ENCODE results near the gene DMBX1. TPM values are rescaled to one million over a fixed set of nuclear protein-coding genes. Genes with fewer than 3 reads are reported as not detected.

DMBX1 gene
- total and polyA plus RNA-seq, 2 of the 13 experiments (the other 11 are each of a cell fraction or from before 2014, with no cell fraction given): not detected

DNA sequence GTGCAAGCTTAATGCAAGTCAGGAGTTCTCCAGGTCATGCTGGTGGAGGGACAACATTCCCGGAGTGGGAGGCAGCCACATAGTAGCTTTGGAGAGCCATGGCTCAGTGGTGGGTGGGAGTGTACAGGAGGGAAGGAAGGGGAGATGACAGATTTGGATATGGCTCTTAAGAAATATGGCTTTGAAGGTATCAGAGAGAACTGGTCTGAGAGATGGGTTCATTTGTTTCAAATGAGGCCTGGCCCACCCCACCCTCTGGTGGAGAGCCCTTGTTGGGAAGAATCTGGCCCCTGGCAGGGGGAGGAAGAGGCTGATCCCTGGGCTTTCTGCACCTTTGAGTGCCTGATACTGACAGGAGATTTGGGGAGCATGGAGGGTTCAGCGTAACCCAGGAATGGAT lies 6.1 kb downstream of the DMBX1 start:
- no peak for FAIRE-seq
- no TSS peak for BruUV-seq (replicated peaks)
- no peak for DNase-seq (ENCODE audit: low spot score)
- in situ Hi-C loops (cut with HindIII; ENCODE audit: extremely low pct_ligation_motif_present, low pct_unique_long_range_greater_than_20kb): no loop called here
- Histone ChIP-seq H3K4me1 (ENCODE audit: insufficient read depth, low read length) (no peaks in the 10 kb centered on the region), H3K9me3 (ENCODE audit: low read length) (no peaks in the 10 kb centered on the region), H3K4me2 (ENCODE audit: low read depth, low read length) (no peak overlapping the region), H3K27me3 (ENCODE audit: control insufficient read depth in 1 of 2, insufficient read depth in 2 of 2, low read length in 2 of 2) (peaks cover 10 to 64% of the 10 kb centered on the region in 2 experiments), H3K79me2 (ENCODE audit: insufficient read depth, low read length) (no peaks in the 10 kb centered on the region), H2AFZ (ENCODE audit: low read length) (no peak overlapping the region), H4K20me1 (ENCODE audit: insufficient read depth, low read length) (no peaks in the 10 kb centered on the region; the same call in 1 of the 2 replicates), H3K27ac (ENCODE audit: extremely low read length, insufficient read depth, low read length) (no peak overlapping the region), H3K9ac (ENCODE audit: insufficient read depth, low read depth, low read length) (no peak overlapping the region), H3K4me3 (replicated peaks in 1 of 3; ENCODE audit: insufficient read depth in 1 of 3, low read depth in 2 of 3, low read length in 3 of 3) (no peak overlapping the region), H3K36me3 (replicated peaks in 1 of 2; ENCODE audit: control insufficient read depth in 1 of 2, insufficient read depth in 2 of 2, low read length in 2 of 2) (no peaks in the 10 kb centered on the region)
- no peak for TF ChIP-seq KDM5A (IDR thresholded peaks at IDR 0.05; ENCODE audit: borderline replicate concordance, low read length)
- no peak for TF ChIP-seq STAT5B (CRISPR knock-in tag; IDR thresholded peaks at IDR 0.05)
- TF ChIP-seq ZNF24 (IDR thresholded peaks at IDR 0.05): no peak
- TF ChIP-seq ZFP37 (CRISPR knock-in tag; IDR thresholded peaks at IDR 0.05; ENCODE audit: borderline replicate concordance): no peak
- TF ChIP-seq FOXC1 (CRISPR knock-in tag; IDR thresholded peaks at IDR 0.05; ENCODE audit: borderline replicate concordance): no peak
- no peak for TF ChIP-seq ZNF746 (CRISPR knock-in tag; IDR thresholded peaks at IDR 0.05)
- TF ChIP-seq FOSL1 (CRISPR knock-in tag; IDR thresholded peaks at IDR 0.05; ENCODE audit: borderline replicate concordance): no peak
- CTCF ChIA-PET (ENCODE audit: low intra/inter-chr PET ratio, low total read pairs): no interaction called here
- POLR2A ChIA-PET: no interaction called here
- no peak for ATAC-seq
- intact Hi-C loops (cut with micrococcal nuclease; ENCODE audit: unreplicated experiment): no loop called here
- WGBS (ENCODE audit: low lambda C conversion rate): 88% methylated on average over 1 of the region's 2 CpGs

DNA sequence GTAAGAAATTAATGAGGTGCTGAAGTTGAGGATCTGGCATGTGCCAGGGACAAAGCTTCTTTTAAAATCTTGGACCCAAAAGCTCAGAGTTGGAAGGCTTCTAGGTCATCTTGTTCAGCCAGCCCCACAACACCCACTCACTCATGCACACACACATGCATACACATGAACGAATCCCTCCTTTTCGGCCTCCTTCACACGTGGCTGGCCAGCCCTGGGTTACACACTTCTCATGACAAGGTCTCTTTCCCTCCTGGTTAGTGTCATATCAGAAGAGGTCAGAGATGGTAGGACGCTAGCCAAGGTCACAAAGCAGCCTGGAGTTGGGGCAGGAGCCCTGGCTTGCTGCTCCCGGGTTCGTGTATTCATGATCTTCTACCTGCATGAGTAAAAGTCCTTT lies 6.9 kb downstream of the DMBX1 start:
- CTCF ChIA-PET (ENCODE audit: low intra/inter-chr PET ratio, low total read pairs): no interaction called here
- intact Hi-C loops (cut with micrococcal nuclease; ENCODE audit: unreplicated experiment) (no loop called here), in situ Hi-C loops (cut with HindIII; ENCODE audit: extremely low pct_ligation_motif_present, low pct_unique_long_range_greater_than_20kb) (no loop called here)
- Histone ChIP-seq H4K20me1 (ENCODE audit: insufficient read depth, low read length) (no peaks in the 10 kb centered on the region; the same call in 1 of the 2 replicates), H3K27me3 (ENCODE audit: control insufficient read depth in 1 of 2, insufficient read depth in 2 of 2, low read length in 2 of 2) (peaks cover 9 to 57% of the 10 kb centered on the region in 2 experiments), H3K4me2 (ENCODE audit: low read depth, low read length) (no peak overlapping the region), H3K4me1 (ENCODE audit: insufficient read depth, low read length) (no peaks in the 10 kb centered on the region), H3K27ac (ENCODE audit: extremely low read length, insufficient read depth, low read length) (no peak overlapping the region), H3K9me3 (ENCODE audit: low read length) (no peaks in the 10 kb centered on the region), H2AFZ (ENCODE audit: low read length) (no peak overlapping the region), H3K9ac (ENCODE audit: insufficient read depth, low read depth, low read length) (no peak overlapping the region), H3K4me3 (replicated peaks in 1 of 3; ENCODE audit: insufficient read depth in 1 of 3, low read depth in 2 of 3, low read length in 3 of 3) (no peak overlapping the region), H3K79me2 (ENCODE audit: insufficient read depth, low read length) (no peaks in the 10 kb centered on the region), H3K36me3 (replicated peaks in 1 of 2; ENCODE audit: control insufficient read depth in 1 of 2, insufficient read depth in 2 of 2, low read length in 2 of 2) (no peaks in the 10 kb centered on the region)
- no TSS peak for BruUV-seq (replicated peaks)
- POLR2A ChIA-PET: no interaction called here
- DNase-seq (ENCODE audit: low spot score) (no peak), FAIRE-seq (no peak), ATAC-seq (no peak)
- whole genome bisulfite sequencing (ENCODE audit: low lambda C conversion rate): 19% methylated on average over 6 of the region's 6 CpGs
- TF ChIP-seq ZNF562 (CRISPR knock-in tag; IDR thresholded peaks at IDR 0.05; ENCODE audit: borderline replicate concordance) (no peak), ZNF782 (CRISPR knock-in tag; IDR thresholded peaks at IDR 0.05; ENCODE audit: borderline replicate concordance) (no peak), ZNF335 (CRISPR knock-in tag; IDR thresholded peaks at IDR 0.05) (no peak), PAX8 (CRISPR knock-in tag; IDR thresholded peaks at IDR 0.05; ENCODE audit: borderline replicate concordance) (no peak)
- TF ChIP-seq, protein P1, sequence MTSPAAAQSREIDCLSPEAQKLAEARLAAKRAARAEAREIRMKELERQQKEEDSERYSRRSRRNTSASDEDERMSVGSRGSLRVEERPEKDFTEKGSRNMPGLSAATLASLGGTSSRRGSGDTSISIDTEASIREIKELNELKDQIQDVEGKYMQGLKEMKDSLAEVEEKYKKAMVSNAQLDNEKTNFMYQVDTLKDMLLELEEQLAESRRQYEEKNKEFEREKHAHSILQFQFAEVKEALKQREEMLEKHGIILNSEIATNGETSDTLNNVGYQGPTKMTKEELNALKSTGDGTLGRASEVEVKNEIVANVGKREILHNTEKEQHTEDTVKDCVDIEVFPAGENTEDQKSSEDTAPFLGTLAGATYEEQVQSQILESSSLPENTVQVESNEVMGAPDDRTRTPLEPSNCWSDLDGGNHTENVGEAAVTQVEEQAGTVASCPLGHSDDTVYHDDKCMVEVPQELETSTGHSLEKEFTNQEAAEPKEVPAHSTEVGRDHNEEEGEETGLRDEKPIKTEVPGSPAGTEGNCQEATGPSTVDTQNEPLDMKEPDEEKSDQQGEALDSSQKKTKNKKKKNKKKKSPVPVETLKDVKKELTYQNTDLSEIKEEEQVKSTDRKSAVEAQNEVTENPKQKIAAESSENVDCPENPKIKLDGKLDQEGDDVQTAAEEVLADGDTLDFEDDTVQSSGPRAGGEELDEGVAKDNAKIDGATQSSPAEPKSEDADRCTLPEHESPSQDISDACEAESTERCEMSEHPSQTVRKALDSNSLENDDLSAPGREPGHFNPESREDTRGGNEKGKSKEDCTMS (CRISPR knock-in tag; conservative IDR thresholded peaks at IDR 0.05): no peak
- TF ChIP-seq, protein P2, sequence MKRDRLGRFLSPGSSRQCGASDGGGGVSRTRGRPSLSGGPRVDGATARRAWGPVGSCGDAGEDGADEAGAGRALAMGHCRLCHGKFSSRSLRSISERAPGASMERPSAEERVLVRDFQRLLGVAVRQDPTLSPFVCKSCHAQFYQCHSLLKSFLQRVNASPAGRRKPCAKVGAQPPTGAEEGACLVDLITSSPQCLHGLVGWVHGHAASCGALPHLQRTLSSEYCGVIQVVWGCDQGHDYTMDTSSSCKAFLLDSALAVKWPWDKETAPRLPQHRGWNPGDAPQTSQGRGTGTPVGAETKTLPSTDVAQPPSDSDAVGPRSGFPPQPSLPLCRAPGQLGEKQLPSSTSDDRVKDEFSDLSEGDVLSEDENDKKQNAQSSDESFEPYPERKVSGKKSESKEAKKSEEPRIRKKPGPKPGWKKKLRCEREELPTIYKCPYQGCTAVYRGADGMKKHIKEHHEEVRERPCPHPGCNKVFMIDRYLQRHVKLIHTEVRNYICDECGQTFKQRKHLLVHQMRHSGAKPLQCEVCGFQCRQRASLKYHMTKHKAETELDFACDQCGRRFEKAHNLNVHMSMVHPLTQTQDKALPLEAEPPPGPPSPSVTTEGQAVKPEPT (CRISPR knock-in tag; IDR thresholded peaks at IDR 0.05; ENCODE audit: low read depth): no peak
